Heart left ventricle (tissue), 13 donors: Measurements from ENCODE around the gene IGSF11.

Experiments
- CTCF ChIP-seq, 12 donors: fragments of 200-600 bp; sonication (generic) in 4 of 12; IDR thresholded peaks; one replicate each; pipeline versions ENCODE4 v1.5.0 to v1.8.0; 2018 to 2022; ENCODE audit warnings: antibody characterized with exemption in 12 of 12, mild to moderate bottlenecking in 5 of 12
- POLR2A ChIP-seq, 2 donors: fragments of 450-650 bp; IDR thresholded peaks; one replicate each; pipeline ENCODE4 v1.6.1; 2017; ENCODE audit warnings: antibody characterized with exemption in 2 of 2, mild to moderate bottlenecking in 2 of 2, moderate library complexity in 2 of 2
- donor health status: ischemic (EF 13 %, LVEDD 7.1; RV severe dilation, severe dysfunction).
- donor health status: DM: no; HTN: yes; CAD: no.
- donor health status: DM: no; HTN: no; CAD: no.
- donor health status: ischemic (EF 25% LVEDD 6.9; RV normal size, moderate dysfunction).
- donor health status: ischemic (EF 25% LVEDD 5.7; RV mildly dilated, moderate dysfunction).
- donor health status: ischemic (EF 35%, LVEDD 5.7; RV mildly dilated, moderate dysfunction).
- donor health status: nonischemic (EF 11% LVEDD 7.7; RV severe dilation, severe dysfunction).
- donor health status: DM: yes; HTN: yes; CAD: no.
- donor health status: PGD.
- donor health status: ischemic (EF 29% LVEDD 5.4; RV normal size, mild dysfunction).
- donor health status: nonischemic (EF 23%, LVEDD 6.1; RV moderate dilation, normal function).

GRCh38 chr3:119062892-119063291 lies 28.2 kb upstream of the IGSF11 start:
- TF ChIP-seq CTCF (IDR thresholded peaks at IDR 0.05) = no peak
- TF ChIP-seq POLR2A (IDR thresholded peaks at IDR 0.05) = no peak
